Adrenal gland (tissue), 5 donors: ENCODE measurements around the gene APMAP.

Experiments used
- CTCF ChIP-seq, 6 experiments: fragments of 450-650 bp in 4 of 6; fragments of 200-600 bp in 2 of 6; sonication (generic) in 1 of 6; IDR thresholded peaks; 1 replicate in 5 of 6; 2 replicates in 1 of 6; pipeline versions ENCODE4 v1.5.1 to v1.8.0; 2016 to 2021; ENCODE audit warnings: antibody characterized with exemption in 6 of 6, mild to moderate bottlenecking in 2 of 6, moderate library complexity in 1 of 6
- POLR2A ChIP-seq, 2 donors: fragments of 450-650 bp; IDR thresholded peaks; one replicate each; pipeline ENCODE4 v1.6.1; 2017; ENCODE audit warnings: antibody characterized with exemption in 2 of 2, mild to moderate bottlenecking in 2 of 2, moderate library complexity in 1 of 2
- donor health status: DM: no; HTN: no; CAD: no.

GRCh38 chr20:24965065-24965919, 27.3 kb downstream of the APMAP start:
- TF ChIP-seq CTCF (IDR thresholded peaks at IDR 0.05): no peak
- TF ChIP-seq POLR2A (IDR thresholded peaks at IDR 0.05): no peak
